Measurements from ENCODE around the gene CUL9. TPM values are rescaled to one million over a fixed set of nuclear protein-coding genes. Genes with fewer than 3 reads are reported as not detected.
A peak's percentile ranks its signal among the peaks of the same experiment; 100 is the strongest.

The CUL9 gene
- total RNA-seq, 1 experiment from 2014 or later, result 15.2 TPM

- Histone ChIP-seq H3K23ac (ENCODE audit: insufficient read length, low read depth, low read length) (no peak overlapping the region), H3K4ac (ENCODE audit: low read depth, low read length) (no peak overlapping the region), H3T11ph (ENCODE audit: low read length) (no peak overlapping the region), H3K27ac (ENCODE audit: insufficient read length, low read depth, low read length) (no peak overlapping the region), H2BK5ac (ENCODE audit: insufficient read length, low read length) (no peak overlapping the region), H3K23me2 (ENCODE audit: insufficient read length, low read depth, low read length, poor library complexity, severe bottlenecking) (peaks cover 6% of the 10 kb centered on the region), H3K9ac (ENCODE audit: extremely low read depth, insufficient read length, low read length) (no peak overlapping the region), H2BK15ac (ENCODE audit: low read depth, low read length) (no peak overlapping the region), H2AK5ac (ENCODE audit: insufficient read length, low read length) (no peak overlapping the region), H2BK20ac (ENCODE audit: low read depth, low read length, poor library complexity, severe bottlenecking) (no peak overlapping the region), H2BK120ac (ENCODE audit: low read depth, low read length, poor library complexity, severe bottlenecking) (no peak overlapping the region), H3K79me2 (ENCODE audit: insufficient read depth, low read length) (no peaks in the 10 kb centered on the region), H4K20me1 (ENCODE audit: control insufficient read depth, insufficient read depth, insufficient read length) (no peaks in the 10 kb centered on the region), H2AFZ (ENCODE audit: low read length) (no peak overlapping the region), H3K4me2 (ENCODE audit: insufficient read depth, insufficient read length, low read length) (no peak overlapping the region), H3K9me3 (ENCODE audit: control insufficient read depth, low read depth, low read length) (no peaks in the 10 kb centered on the region), H4K91ac (ENCODE audit: insufficient read length, low read depth, low read length) (no peak overlapping the region), H3K4me1 (ENCODE audit: insufficient read depth, low read length) (no peaks in the 10 kb centered on the region), H4K5ac (ENCODE audit: insufficient read length, low read depth, low read length) (no peak overlapping the region), H3K14ac (ENCODE audit: insufficient read depth, low read length) (no peak overlapping the region), H4K8ac (replicated peaks; ENCODE audit: insufficient read length, low read depth, low read length) (no peak overlapping the region), H3K27me3 (ENCODE audit: insufficient read depth, low read length) (no peaks in the 10 kb centered on the region), H3K56ac (ENCODE audit: insufficient read length, low read depth, low read length) (no peak overlapping the region), H3K18ac (ENCODE audit: insufficient read length, low read depth, low read length) (no peak overlapping the region), H3K79me1 (ENCODE audit: insufficient read depth, low read depth, low read length, poor library complexity, severe bottlenecking) (no peaks in the 10 kb centered on the region), H2BK12ac (ENCODE audit: insufficient read length, low read depth, low read length) (no peak overlapping the region)
- H3K4me1 Mint-ChIP-seq, result peaks cover 17% of the 10 kb centered on the region in 2 experiments
- H3K9me3 Mint-ChIP-seq, result no peaks in the 10 kb centered on the region
- peaks cover 4 to 22% (median 22%) of the 10 kb centered on the region in 3 experiments; a peak in 5 of 7 replicates for H3K36me3 Mint-ChIP-seq (ENCODE audit: insufficient read depth in 1 of 3, low read depth in 3 of 3)
- no CpG with 5 or more reads among the region's 14 CpGs for WGBS (ENCODE audit: extremely low coverage, insufficient read length, low lambda C conversion rate)
- no peak for DNase-seq
- no peak for TF ChIP-seq CTCF (conservative IDR thresholded peaks at IDR 0.05)
- no peak overlapping the region; a peak in 1 of 5 replicates for H3K4me3 Mint-ChIP-seq
- peak overlapping the region in 1 of 3 experiments; percentile 39; a peak in 2 of 7 replicates for H3K27ac Mint-ChIP-seq
- H3K27me3 Mint-ChIP-seq (ENCODE audit: low read depth), result no peaks in the 10 kb centered on the region
Measured at GRCh38 chr6:43186019-43186418, 4.0 kb downstream of the CUL9 start.
